NCI-H1417 (cell line): ENCODE measurements around the gene LRRC28.

ENCODE experiments used
- DNase-seq, 3 experiments: peaks; one replicate each; lab custom pipeline; 2025; lab: John Stamatoyannopoulos, UW

The LRRC28 gene

DNA sequence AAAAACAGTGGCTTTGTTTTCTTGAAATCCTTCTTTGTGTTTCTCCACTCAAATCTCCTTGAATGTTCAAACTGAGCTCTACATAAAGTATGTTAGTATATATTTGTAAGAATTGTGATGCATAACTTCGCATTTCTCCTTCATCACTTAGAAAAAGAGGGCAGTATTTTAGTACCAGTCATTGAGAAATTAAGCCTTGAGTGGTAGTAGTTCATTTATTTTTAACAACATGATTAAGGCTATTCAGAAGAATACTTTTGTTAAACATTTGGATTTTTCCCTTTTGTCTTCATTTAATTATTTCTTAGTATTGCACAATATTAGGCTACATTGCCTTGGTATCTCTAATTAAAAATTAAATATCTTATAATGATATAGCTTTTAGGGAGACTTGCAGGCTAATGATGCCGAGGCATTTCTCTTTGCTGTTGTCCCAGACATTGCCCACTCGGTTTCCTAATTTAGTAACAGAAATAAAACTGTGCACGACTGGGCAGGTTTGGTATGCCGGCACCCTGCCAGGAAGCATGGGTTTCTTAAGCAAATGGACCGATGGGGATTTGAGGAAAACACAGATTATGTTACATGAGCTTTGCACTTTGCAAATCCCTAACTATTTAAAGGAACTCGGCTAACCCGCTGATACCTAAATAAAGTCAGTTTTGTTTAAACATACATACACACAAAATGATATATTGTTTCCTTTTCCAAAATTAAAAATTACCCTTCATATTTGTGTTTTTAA lies 54.7 kb downstream of the LRRC28 start:
- DNase-seq: peak; percentile 54 to 89 (median 77)

DNA sequence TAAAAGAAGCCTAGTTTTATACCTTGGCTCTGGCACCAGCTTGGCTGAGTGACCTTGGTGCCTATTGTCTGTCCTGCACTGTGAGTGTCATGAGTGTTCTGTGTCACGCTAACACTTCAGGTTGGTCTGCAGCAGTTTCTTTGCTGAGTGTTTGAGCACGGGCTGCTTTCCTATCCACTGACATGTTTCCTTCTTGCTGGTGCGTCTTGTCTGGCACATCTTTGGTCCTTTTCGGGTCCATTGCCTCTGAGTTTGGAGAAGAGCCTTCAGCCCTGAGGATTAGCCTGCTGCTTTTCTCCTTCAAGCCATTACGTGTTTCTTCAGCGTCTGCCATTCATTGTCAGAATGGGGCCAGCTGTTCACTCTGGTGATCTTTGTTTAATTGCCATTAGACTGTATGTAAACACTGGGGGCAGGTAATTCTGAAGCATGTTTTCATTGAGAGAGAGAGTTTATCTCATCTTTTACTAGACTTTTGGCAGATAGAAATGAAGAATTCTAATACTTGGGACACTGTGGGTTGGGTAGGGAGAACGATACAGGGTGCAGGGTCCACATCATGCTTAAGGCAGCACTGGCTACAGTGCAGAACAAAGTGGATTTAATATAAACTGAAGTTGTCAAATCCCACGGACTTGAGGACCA lies 55.5 kb downstream of the LRRC28 start:
- peak; percentile 76 to 97 (median 93) for DNase-seq

DNA sequence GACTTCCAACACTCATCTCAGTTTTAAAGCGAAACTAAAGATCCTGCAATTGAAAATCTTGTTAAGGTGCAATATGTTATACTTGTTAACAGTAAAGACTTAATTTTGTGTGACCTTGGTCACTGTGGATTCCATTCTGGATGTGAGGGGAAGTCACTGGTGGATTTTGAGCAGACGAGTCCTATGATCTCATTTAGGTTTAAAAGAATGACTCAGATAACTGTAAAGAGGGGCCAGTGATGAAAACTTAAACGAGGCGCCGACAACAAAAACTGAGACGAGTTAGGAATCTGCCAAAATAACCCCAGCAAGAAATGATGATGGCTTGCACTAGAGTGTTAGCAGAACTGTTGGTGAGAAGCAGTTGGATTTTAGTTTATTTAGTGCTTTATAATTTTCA lies 56.5 kb downstream of the LRRC28 start:
- no peak for DNase-seq

DNA sequence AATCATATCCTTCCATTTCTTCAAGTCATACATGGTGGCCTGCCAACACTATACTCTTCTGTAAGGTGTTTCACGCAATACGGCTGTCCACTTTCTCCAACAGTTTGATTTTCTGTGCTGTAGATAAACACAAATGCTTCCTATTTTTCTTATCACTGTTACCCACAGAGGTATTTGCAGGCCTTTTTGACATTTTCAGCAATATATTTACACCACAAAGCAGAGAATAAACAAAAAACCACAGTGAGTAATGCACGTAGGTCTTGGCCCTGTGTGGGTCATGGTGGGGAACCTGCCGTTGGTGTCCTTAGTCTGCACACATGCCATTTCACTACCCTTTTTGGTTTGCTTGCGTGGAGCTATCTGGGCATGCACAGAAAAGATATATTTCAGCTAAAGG lies 59.5 kb downstream of the LRRC28 start:
- DNase-seq: no peak

DNA sequence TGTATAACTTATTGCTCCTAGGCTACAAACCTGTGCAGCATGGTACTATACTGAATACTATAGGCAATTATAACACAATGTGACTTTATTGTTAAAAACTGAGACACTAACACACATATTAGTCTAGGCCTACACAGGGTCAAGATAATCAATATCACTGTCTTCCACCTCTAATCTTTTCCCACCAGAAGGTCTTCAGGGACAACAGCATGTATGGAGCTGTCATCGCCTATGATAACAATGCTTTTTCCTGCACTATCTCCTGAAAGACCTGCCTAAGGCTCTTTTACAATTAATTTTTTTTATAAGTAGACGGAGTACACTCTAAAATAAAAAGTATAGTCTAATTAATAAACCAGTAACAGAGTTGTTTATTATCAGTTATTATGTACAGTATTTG lies 60.9 kb downstream of the LRRC28 start:
- no peak for DNase-seq

DNA sequence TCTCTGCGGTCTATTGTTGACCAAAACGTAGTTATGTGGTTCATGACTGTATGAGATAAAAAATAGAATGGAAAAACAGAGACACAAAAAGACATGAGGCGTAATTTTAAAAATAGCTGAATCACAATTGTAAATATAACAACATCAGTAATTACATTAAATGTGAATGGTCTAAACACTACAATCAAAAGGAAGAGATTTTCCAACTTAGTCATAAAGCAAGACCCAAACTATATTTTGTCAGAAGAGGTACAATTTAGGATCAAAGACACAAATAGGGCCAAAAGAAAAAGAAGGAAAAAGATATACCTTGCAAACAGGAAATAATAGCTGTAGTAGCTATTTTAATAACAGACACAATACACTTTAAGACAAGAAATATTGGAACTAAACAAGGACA lies 61.5 kb downstream of the LRRC28 start:
- no peak for DNase-seq

DNA sequence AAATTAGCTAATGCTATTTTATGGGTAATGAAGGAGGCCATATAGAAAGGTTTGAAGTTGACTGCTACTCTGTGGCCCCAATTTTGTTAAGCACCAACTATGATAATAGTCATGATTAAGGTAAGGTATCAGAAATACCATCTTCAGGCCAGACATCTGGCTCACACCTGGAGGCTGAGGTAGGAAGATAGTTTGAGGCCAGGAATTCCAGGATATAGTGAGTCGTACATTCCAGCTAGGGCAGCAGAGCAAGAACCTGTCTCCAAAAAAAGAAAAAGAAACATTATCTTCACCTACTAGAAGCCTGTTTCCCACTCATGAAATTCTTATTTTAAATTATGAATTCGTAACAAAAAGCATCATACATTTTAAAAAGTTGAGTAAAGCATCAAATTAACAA lies 64.4 kb downstream of the LRRC28 start:
- no peak for DNase-seq

DNA sequence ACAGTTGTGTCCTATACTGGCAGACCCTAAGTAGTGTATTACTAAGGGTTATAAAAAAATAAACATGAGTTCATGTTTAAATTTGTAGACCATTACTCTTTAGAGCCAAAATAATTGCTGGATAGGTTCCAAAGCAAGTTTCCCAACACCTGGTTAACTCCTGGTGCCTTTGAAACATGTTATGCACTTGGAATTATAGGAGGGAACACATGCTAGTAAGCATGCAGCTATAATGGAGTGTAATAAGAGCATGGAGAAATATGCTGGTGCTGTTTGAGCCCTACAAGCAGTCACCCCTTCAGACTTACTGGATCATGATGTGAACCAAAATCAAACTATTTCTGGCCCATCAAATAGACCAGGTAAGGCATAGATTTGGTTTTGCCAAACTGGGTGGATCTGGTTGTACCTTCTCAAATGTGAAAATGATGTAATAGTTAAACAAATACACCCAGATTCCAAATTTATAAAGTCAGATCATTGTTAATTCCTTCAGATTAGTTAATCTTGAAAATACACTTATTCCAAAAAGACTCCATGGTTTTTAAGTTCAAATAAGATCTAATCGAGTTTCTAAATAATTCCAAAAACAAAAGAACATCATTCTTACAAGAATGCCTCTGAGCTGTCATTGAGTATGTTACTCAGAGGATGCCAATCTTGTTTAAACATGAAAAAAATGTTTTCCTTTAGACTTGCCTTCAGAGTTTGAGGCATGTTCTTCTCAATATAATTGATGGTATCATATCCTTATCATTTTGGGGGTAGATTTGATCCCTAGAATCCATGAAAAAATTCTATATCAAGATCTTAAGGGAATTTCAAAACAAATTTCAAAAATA lies 69.3 kb downstream of the LRRC28 start:
- DNase-seq: peak in 1 of 3 experiments; percentile 30

DNA sequence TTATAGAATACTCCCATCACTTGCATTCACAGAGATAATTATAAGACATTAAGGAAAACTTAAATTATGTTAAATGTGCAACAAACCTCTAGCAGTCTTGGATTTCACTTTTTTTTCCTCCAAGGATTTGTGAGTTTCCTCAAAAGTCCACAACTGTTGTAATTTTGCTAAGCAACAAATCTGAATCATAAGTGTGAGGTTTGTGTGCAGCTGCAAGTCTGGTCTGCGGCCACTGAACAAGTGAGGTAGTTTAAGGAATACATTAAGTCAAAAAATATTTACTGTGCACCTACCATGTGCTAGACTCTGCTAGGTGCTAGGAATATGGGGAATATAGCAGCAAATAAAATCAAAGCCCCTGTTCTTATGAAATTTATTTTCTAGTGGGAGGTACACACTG lies 70.2 kb downstream of the LRRC28 start:
- no peak for DNase-seq

DNA sequence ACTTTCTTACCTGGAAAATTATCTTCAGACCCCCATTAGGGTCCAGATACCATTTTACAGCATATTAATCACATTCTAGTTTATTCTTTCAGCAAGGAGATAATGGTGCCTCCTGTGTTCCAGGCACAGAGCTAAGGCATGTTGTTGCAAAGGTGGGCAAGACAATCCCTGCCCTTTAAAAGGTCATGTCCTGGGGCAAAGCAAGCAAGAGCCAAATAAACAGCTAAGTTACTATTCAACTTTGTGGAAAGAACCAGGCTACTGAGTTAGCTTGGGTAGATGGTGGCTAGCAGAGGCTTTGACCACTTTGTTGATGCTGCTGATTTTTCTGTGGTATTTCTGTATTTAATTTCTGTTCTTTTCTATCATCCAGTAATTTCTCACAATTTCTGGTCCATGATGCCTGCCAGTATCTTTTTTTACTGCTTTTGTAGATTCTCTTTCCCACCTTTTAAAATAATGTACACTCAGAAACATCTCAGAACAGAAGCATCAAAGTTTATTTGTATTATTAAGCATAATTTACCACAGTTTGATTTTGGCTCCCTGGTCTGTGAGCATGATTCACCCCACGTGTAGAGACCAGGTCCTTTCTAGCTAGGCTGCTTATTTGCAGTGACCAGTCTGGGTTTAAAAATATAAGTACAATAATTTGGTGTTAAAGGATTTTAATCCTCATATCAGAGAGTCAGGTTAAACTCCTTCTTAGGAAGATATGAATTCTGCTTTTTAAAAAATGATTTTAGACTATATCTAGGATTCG lies 71.5 kb downstream of the LRRC28 start:
- no peak for DNase-seq

DNA sequence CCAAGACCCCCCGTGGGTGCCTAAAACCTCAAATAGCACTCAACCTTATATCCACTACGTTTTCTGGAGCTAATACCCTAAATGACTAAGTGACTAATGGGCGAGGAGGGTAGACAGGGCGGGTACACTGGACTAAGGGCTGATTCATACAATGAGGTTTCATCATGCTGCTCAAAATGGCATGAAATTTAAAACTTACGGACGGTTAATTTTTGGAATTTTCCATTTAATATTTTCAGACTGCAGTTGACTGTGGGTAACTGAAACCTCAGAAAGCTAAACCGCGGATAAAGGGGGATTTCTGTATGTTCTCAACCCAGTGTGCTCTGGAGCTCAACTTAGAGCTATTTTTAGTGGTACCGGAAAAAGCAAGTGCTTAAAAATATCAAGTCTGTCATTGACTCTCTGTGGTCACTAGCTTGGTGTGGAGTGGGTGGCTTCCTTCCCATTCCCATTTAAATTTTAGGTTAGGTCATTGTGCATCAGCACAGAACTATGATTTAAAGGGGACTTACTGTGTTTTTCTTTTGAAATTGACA lies 72.9 kb downstream of the LRRC28 start:
- DNase-seq: no peak

DNA sequence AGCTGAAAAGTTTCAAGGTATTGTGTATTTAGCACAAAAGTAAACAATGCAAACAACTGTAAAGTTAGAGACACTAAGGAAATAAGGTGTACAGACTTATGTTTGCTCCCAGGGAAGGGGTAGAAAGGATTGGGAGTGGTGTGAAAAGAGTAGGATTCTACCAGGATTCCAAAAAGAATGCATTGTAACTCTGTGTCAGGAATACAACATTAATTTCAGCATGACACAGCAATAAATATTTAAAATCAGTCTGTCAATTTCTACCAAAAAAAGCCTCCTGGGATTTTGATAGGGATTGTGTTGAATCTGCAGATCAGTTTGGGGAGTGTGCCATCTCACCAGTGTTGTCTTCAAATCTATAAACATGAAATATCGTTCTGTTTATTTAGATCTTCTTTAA lies 73.4 kb downstream of the LRRC28 start:
- no peak for DNase-seq

DNA sequence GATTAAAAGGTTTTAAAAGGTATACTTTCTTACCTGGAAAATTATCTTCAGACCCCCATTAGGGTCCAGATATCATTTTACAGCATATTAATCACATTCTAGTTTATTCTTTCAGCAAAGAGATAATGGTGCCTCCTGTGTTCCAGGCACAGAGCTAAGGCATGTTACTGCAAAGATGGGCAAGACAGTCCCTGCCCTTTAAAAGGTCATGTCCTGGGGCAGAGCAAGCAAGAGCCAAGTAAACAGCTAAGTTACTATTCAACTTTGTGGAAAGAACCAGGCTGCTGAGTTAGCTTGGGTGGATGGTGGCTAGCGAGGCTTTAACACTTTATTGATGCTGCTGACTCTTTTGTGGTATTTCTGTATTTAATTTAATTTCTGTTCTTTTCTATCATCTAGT lies 75.0 kb downstream of the LRRC28 start:
- no peak for DNase-seq

DNA sequence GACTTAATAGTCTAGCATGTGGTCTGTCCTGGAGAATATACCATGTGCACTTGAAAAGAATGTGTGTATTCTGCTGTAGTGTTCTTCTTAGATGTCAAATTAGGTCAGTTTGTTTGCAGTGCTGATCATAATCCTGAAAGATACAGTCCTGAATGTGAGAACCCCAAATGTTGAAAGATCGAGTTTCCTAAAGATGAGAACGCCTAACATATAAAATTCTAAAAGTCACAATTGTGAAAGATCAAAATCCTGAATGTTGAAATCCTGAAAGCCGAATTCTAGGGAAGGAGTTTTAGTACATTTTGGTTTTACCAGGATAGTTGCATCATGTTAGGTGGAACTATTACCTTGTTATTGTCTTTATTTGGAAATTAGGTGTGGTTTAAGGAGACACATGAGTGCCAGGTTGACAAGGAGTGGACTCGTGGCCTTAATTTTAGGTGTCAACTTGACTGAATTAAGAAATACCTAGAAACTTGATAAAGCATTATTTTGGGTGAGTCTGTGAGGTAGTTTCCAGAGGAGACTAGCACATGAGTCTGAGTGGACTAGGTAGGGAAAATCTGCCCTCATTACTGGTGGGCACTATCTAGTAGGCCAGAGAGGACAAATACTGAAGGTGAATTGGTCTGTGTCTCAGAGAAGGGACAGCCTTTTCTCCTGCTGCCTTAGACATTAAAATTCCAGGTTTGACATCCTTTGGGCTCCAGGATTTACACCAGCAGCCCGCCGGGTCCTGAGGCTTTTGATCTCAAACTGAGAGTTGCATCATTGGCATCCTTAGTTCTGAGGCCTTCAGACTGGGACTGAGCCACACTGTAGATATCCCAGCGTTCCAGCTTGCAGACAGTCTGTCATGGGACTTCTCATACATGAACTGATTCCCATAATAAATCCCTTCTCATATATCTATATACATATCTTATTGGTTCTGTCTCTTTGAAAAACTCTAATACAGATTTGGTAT lies 77.1 kb downstream of the LRRC28 start:
- DNase-seq: no peak

DNA sequence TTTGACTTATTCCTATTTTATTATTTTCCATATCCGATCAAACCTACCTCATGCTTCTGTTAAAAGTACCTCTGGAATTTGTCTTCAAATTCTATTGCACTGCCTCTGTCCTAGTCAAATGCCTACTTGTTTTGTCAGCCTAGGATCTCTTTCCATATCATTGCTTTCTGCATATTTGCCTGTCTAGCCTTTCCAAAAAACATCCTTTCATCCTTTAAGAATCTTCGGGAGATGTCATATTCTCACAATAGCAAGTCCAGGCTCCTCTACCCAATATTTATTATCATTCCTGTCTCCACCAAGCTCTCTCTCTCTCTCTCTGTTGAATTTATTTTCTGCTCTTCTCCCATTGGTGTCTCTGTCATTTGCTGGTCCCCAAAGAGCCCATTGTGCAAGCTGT lies 80.1 kb downstream of the LRRC28 start:
- no peak for DNase-seq

DNA sequence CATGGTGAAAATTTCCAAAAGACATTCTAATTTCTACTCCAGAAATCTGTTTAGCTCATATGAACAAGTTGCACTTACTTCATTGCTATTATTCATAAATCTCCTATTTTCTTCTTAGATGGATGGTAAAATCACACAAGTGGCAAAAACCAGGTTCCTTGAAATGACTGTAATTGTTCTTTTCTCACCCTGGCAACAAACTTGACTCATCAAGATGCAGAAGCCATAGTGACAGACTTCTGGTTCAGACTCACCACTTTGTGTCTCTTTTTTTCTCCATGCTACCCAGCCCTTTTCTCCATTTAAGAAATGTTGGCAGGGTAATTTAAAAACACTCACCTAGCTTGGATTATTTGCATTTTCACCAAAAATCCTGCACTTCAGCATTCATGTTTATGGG lies 82.1 kb downstream of the LRRC28 start:
- DNase-seq: no peak

DNA sequence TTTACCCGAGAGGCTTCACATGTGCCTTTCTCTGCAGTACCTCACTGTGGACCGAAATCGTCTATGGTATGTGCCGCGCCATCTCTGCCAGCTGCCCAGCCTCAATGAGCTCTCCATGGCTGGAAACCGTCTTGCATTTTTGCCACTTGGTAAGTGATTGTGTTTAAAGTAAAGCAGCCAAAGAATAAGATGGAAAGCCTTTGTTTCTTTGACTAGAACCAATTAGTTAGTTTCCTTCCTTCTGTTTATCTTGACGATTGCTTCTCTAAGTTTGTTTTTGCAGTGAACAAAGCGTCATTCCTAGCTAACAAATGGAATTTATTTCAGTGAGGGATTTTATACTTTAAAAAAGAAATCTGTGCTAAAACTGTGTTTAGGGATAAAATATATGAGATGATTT lies 82.7 kb downstream of the LRRC28 start:
- no peak for DNase-seq

DNA sequence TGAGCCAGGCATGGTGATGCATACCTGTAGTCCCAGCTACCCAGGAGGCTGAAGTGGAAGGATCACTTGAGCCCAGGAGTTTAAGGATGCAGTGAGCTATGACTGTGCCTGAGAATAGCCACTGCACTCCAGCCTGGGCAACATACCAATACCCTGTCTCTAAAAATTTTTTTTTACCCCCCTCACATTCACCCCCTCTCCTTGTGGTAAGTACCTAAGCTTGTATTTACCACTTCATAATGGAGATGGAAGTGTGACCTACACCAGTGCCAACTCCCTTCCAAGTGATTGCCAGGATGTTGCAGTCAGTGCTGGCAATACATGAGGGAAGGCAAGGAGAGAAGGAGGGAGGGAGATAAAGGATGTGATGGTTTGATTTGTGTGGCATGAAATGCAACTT lies 84.2 kb downstream of the LRRC28 start:
- DNase-seq: no peak

DNA sequence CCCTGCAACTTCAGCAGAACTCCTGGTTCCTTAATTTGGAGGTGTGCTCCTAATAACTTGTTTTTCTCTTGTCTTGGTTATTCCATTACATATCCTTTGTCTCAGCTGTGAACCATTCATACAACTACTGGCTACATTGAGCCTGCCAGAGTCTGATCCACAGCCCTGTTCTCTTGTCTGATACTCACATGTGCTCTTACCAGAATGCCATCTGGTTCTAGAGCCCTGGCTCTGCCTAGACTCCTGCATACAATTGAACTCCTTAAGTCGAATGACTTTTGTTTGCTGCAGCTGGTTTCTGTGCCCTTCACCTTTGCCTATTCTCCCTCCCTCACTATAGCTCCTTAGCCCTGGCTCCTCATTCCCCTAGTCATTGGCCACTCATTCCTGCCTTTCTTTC lies 85.5 kb downstream of the LRRC28 start:
- DNase-seq: no peak

DNA sequence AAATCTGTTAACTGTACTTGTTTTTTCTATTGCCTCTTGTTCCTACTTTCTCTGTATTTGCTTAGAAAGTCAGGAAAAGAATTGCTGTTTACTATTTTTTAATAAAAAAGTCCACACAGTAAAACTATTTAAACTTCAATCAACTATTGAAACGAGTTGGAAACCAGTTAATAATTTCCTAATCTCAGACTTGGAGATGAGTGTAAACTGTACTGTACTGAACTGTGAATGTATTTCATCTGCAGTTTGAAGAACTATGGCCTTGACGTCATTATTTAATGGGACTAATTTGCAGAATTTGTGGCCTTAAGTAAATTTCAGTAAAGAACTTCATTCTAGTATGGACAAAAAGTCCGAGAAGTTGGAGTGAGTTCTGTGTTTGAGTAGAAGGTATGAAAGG lies 89.1 kb downstream of the LRRC28 start:
- DNase-seq: no peak

DNA sequence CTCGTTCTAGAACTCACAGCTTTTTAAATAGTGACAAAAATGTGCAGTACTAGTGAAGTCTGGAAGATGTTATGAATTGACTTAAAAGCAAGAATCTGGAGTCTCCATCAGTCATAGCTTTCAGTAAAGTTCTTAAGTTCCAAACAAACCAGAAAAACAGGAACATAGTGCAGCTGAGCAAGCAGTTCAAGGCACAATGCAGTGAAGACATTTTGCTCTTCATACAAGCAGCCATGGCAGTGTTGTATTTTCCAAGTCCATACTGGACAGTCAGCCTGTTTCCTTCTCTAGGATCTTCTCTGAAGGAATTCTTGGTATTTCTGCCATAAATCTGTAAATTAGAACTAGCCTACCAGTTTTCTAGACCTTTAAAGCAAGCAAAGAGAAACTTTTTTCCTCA lies 90.5 kb downstream of the LRRC28 start:
- DNase-seq: no peak
